Breast epithelium (tissue), 4 donors: ENCODE results near the gene KIF4B. TPM values are rescaled to one million over a fixed set of nuclear protein-coding genes. Genes with fewer than 3 reads are reported as not detected.
"Not testable (repeated sequence)": the region's sequence is repeated elsewhere in the genome, so short reads cannot be mapped to it uniquely, and the experiment has no call there.

ENCODE experiments used
- DNase-seq, 2 donors: peaks; one replicate each; pipeline ENCODE4 v3.0.0-alpha.2; 2019; ENCODE audit warnings: low spot score in 2 of 2
- H3K27ac ChIP-seq, 2 donors: fragments of 200-600 bp; sonication (generic) in 1 of 2; one replicate each; pipeline ENCODE4 v1.5.1; 2016 to 2019; ENCODE audit warnings: mild to moderate bottlenecking in 1 of 2
- H3K27me3 ChIP-seq, 2 donors: fragments of 200-600 bp; sonication (generic) in 1 of 2; one replicate each; pipeline versions ENCODE4 v1.5.1 to v1.6.0; 2017 to 2019; ENCODE audit warnings: control low read depth in 1 of 2, mild to moderate bottlenecking in 1 of 2
- H3K36me3 ChIP-seq: fragments of 200-600 bp; one replicate; pipeline ENCODE4 v1.5.1; 2019
- H3K4me1 ChIP-seq, 2 donors: fragments of 200-600 bp; sonication (generic); one replicate each; pipeline ENCODE4 v1.5.1; 2016 to 2019; ENCODE audit warnings: control low read depth in 1 of 2
- H3K4me3 ChIP-seq, 3 donors: fragments of 200-600 bp; sonication (generic); 1 replicate in 2 of 3; 2 replicates in 1 of 3; pipeline ENCODE4 v1.5.1; 2016 to 2019; ENCODE audit warnings: mild to moderate bottlenecking in 3 of 3, moderate library complexity in 2 of 3
- H3K9me3 ChIP-seq, 2 donors: fragments of 200-600 bp; sonication (generic) in 1 of 2; one replicate each; pipeline ENCODE4 v1.5.1; 2016 to 2019; ENCODE audit warnings: control low read depth in 1 of 2
- POLR2A ChIP-seq: fragments of 450-650 bp; IDR thresholded peaks from one replicate; pipeline ENCODE4 v1.6.1; 2016; ENCODE audit warnings: antibody characterized with exemption, mild to moderate bottlenecking, moderate library complexity
- POLR2AphosphoS5 ChIP-seq, 3 donors: sonication (generic); formaldehyde crosslinking; IDR thresholded peaks; one replicate each; pipeline ENCODE4 v1.6.1; 2017; ENCODE audit warnings: antibody characterized with exemption in 3 of 3
- intact Hi-C: fragments of 100-400 bp; cut with DNase I; formaldehyde crosslinking; loops from one replicate; pipeline ENCODE4 v1.15.1; 2023; ENCODE audit warnings: low total_unique reads
- total RNA-seq, 3 donors: library from RNA; depleted of rRNA; stranded (reverse); fragments of >200 nt; gene quantifications; one replicate each; pipeline ENCODE4 v1.1.0, GENCODE V29; 2016
- TF ChIP-seq, protein P1 (sequence below), 3 donors: fragments of 450-650 bp; IDR thresholded peaks; one replicate each; pipeline ENCODE4 v1.5.1; 2016 to 2017; ENCODE audit warnings: antibody characterized with exemption in 3 of 3, mild to moderate bottlenecking in 3 of 3, moderate library complexity in 3 of 3

Gene KIF4B
- total RNA-seq, 3 donors from 2014 or later, result not detected

DNA sequence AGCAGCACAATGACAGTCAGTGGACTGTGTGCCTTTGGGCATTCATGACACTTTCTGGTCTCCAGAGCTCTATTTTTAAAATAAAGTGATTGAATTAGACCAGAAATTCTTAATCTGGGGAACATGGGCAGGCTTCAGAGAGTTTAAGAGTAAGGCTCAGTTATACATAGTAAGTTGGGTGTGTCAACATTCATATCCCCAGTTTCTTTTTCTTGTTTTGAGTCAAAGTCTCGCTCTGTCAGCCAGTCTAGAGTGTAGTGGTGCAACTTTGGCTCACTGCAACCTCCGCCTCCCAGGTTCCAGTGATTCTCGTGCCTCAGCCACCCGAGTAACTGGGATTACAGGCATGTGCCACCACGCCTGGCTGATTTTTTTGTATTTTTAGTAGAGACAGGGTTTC is 13.7 kb upstream of the KIF4B start:
- H3K4me1 ChIP-seq, result no peaks in the 10 kb centered on the region
- intact Hi-C loops, result loop anchor here (2.0 kb wide), 1 partner anchor 45 kb away; no protein-coding TSS in a partner anchor
- no peaks in the 10 kb centered on the region for H3K9me3 ChIP-seq
- DNase-seq, result no peak
- no peaks in the 10 kb centered on the region for H3K27me3 ChIP-seq
- TF ChIP-seq, protein P1, sequence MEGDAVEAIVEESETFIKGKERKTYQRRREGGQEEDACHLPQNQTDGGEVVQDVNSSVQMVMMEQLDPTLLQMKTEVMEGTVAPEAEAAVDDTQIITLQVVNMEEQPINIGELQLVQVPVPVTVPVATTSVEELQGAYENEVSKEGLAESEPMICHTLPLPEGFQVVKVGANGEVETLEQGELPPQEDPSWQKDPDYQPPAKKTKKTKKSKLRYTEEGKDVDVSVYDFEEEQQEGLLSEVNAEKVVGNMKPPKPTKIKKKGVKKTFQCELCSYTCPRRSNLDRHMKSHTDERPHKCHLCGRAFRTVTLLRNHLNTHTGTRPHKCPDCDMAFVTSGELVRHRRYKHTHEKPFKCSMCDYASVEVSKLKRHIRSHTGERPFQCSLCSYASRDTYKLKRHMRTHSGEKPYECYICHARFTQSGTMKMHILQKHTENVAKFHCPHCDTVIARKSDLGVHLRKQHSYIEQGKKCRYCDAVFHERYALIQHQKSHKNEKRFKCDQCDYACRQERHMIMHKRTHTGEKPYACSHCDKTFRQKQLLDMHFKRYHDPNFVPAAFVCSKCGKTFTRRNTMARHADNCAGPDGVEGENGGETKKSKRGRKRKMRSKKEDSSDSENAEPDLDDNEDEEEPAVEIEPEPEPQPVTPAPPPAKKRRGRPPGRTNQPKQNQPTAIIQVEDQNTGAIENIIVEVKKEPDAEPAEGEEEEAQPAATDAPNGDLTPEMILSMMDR (IDR thresholded peaks at IDR 0.05), result no peak
- no peak for TF ChIP-seq POLR2A
- TF ChIP-seq POLR2AphosphoS5 (IDR thresholded peaks at IDR 0.05), result no peak
- H3K27ac ChIP-seq, result no peak overlapping the region
- no peak overlapping the region for H3K4me3 ChIP-seq
- H3K36me3 ChIP-seq, result no peaks in the 10 kb centered on the region

DNA sequence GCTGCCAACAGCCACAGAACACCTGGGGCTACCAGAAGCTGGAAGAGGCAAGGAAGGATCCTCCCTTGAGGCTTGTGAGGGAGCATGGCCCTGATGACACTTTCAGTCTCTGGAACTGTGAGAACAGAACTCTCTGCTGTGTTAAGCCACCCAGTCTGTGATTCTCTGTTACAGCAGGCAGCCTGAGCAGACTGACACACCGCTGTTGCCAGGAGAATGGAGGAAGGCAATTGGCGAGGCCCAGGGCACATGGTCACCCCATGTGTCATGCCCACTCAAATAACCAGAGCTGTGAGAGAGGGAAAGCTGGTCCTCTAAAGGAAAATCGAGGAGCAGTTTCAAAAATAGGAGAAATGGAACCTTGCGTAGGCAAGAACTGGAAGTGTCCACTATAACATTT is 12.0 kb upstream of the KIF4B start:
- no peak for DNase-seq
- no peak overlapping the region for H3K27ac ChIP-seq
- no peaks in the 10 kb centered on the region for H3K9me3 ChIP-seq
- TF ChIP-seq, protein P1 (IDR thresholded peaks at IDR 0.05), result no peak
- TF ChIP-seq POLR2A (no peak), POLR2AphosphoS5 (IDR thresholded peaks at IDR 0.05) (no peak)
- no peak overlapping the region for H3K4me3 ChIP-seq
- no peaks in the 10 kb centered on the region for H3K4me1 ChIP-seq
- intact Hi-C loops, result loop anchor here (2.0 kb wide), 1 partner anchor 47 kb away; no protein-coding TSS in a partner anchor
- no peaks in the 10 kb centered on the region for H3K27me3 ChIP-seq
- no peaks in the 10 kb centered on the region for H3K36me3 ChIP-seq

DNA sequence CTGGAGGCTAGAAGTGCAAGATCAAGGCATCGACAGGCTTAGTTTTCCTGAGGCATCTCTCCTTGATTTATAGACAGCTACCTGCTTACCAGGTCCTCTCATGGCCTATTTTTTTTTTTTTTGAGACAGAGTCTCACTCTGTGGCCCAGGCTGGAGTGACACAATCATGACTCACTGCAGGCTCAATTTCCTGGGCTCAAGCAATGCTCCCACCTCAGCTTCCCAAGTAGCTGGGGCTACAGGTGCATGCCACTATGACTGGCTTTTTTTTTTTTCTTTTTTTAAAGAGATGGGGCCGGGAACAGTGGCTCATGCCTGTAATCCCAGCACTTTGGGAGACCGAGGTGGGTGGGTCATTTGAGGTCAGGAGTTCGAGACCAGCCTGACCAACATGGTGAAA is 10.8 kb upstream of the KIF4B start:
- H3K4me1 ChIP-seq, H3K36me3 ChIP-seq, DNase-seq, H3K4me3 ChIP-seq, H3K27ac ChIP-seq, H3K27me3 ChIP-seq, intact Hi-C loops, H3K9me3 ChIP-seq: not testable (repeated sequence)

DNA sequence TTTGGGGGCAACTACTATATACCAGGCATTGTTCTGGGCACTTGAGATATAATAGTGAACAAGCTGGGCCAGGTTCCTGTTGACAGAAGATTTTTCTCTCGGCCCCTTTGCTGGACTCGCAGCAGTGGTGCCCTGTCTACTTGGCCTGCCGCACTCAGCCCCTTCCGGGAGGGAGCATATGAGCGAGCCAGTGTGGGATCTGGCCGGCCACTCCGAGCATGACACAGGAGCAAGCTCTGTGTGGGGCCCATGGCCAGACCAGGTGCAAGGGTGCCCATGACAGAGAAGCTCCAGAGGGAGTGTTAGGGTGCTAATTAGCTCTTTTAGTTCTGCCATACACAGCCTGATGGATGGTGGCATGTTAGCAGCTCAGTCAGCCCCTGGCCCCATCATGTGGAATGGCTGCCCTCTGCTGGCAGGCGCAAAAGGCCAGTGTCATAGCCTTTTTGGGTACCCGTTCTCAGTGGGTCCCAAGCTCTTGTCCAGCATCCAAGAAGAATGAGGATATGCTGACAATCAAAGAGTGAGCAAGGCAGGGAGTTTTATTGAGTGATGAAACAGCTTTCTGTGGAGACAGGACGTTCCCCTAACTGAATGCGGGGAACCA is 9.3 kb upstream of the KIF4B start:
- Histone ChIP-seq H3K27me3 (no peaks in the 10 kb centered on the region), H3K9me3 (no peaks in the 10 kb centered on the region), H3K27ac (no peak overlapping the region), H3K36me3 (no peaks in the 10 kb centered on the region), H3K4me3 (no peak overlapping the region), H3K4me1 (no peaks in the 10 kb centered on the region)
- no peak for DNase-seq
- intact Hi-C loops, result no loop called here
- TF ChIP-seq, protein P1 (IDR thresholded peaks at IDR 0.05), result no peak
- TF ChIP-seq POLR2A (no peak), POLR2AphosphoS5 (IDR thresholded peaks at IDR 0.05) (no peak)

DNA sequence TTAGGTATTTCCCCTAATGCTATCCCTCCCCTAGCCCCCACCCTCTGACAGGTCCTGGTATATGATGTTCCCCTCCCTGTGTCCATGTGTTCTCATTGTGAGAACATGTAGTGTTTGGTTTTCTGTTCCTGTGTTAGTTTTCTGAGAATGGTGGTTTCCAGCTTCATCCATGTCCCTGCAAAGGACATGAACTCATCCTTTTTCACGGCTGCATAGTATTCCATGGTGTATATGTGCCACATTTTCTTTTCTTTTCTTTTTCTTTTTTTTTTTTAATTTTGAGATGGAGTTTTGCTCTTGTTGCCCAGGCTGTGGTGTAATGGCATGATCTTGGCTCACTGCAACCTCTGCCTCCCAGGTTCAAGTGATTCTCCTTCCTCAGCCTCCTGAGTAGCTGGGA is 7.3 kb upstream of the KIF4B start:
- H3K4me3 ChIP-seq, H3K36me3 ChIP-seq, intact Hi-C loops, H3K4me1 ChIP-seq, H3K27ac ChIP-seq, H3K9me3 ChIP-seq, DNase-seq, H3K27me3 ChIP-seq: not testable (repeated sequence)

DNA sequence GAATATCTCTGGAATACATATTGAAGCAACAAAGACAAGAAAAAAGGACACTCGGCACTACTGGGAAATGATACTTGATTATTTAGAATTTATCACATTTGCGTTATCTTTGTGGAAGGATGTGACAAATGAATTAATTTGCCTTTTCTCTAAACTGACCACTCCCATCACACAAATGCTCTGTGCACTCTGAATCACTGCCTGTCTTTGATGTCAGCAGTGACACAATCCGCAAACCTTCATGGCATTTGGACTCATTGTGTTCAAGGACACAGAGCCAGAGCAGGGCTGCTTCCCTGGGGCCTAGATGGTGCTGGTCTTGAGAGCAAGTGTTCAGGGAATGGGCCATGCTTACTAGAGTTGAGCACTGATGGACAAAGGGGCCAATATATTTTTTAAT is 4.9 kb upstream of the KIF4B start:
- H3K27ac ChIP-seq, result no peak overlapping the region
- H3K4me3 ChIP-seq, result no peak overlapping the region
- no peak for DNase-seq
- TF ChIP-seq, protein P1 (IDR thresholded peaks at IDR 0.05), result no peak
- TF ChIP-seq POLR2A, result no peak
- TF ChIP-seq POLR2AphosphoS5 (IDR thresholded peaks at IDR 0.05), result no peak
- no peaks in the 10 kb centered on the region for H3K27me3 ChIP-seq
- H3K9me3 ChIP-seq, result no peaks in the 10 kb centered on the region
- H3K4me1 ChIP-seq, result no peaks in the 10 kb centered on the region
- intact Hi-C loops, result no loop called here
- H3K36me3 ChIP-seq, result no peaks in the 10 kb centered on the region
